Caco-2 (cell line): Measurements from ENCODE around the gene NXPH4. TPM values are rescaled to one million over a fixed set of nuclear protein-coding genes. Genes with fewer than 3 reads are reported as not detected.
A peak's percentile ranks its signal among the peaks of the same experiment; 100 is the strongest.

ENCODE experiments used
- BruUV-seq: library from RNA; stranded (reverse); fragments of 400-500 nt; replicated peaks from 2 replicates; lab custom pipeline; 2021; lab: Mats Ljungman, UMichigan
- CTCF ChIA-PET: fragments of 300-600 bp; sonication (Branson Sonifier 250); formaldehyde crosslinking; loops from one replicate; lab custom pipeline; 2022; ENCODE audit warnings: antibody characterized with exemption; lab: Charles Lee
- POLR2A ChIA-PET: fragments of 300-600 bp; sonication (Branson Sonifier 250); formaldehyde crosslinking; loops from one replicate; lab custom pipeline; 2022; ENCODE audit warnings: antibody characterized with exemption; lab: Charles Lee
- DNase-seq, 2 experiments: peaks; one replicate each; pipeline versions ENCODE4 v3.0.0 to v3.0.0-alpha.2; 2020 to 2022
- H3K27me3 ChIP-seq: replicated peaks from 2 replicates; pipeline ENCODE4 v1.6.0; 2011; ENCODE audit warnings: low read length; ENCODE audit not compliant: control insufficient read depth, insufficient read depth
- H3K36me3 ChIP-seq: 2 replicates; pipeline ENCODE4 v1.5.1; 2011; ENCODE audit warnings: low read length; ENCODE audit not compliant: control insufficient read depth, insufficient read depth
- H3K4me1 ChIP-seq: fragments of 250-450 bp; sonication (Bioruptor Pico); 2 replicates; pipeline ENCODE4 v1.5.1; 2020; ENCODE audit warnings: mild to moderate bottlenecking
- H3K4me3 ChIP-seq: 2 replicates; pipeline ENCODE4 v1.5.1; 2011; ENCODE audit warnings: low read depth, mild to moderate bottlenecking, control low read depth, low read length
- H3K9me3 ChIP-seq: fragments of 250-450 bp; sonication (Bioruptor Pico); 2 replicates; pipeline ENCODE4 v1.5.1; 2020; ENCODE audit warnings: mild to moderate bottlenecking, moderate library complexity
- H3K27ac Mint-ChIP-seq: one replicate; pipeline ENCODE4 v1.8.0; 2022; ENCODE audit warnings: mixed read lengths; ENCODE audit not compliant: unreplicated experiment
- H3K27me3 Mint-ChIP-seq: one replicate; pipeline ENCODE4 v1.8.0; 2022; ENCODE audit warnings: mixed read lengths; ENCODE audit not compliant: insufficient read depth, unreplicated experiment
- H3K36me3 Mint-ChIP-seq: one replicate; pipeline ENCODE4 v1.8.0; 2022; ENCODE audit warnings: mild to moderate bottlenecking, mixed read lengths; ENCODE audit not compliant: insufficient read depth, unreplicated experiment
- H3K4me1 Mint-ChIP-seq: one replicate; pipeline ENCODE4 v1.8.0; 2022; ENCODE audit warnings: low read depth, mixed read lengths; ENCODE audit not compliant: unreplicated experiment
- H3K4me3 Mint-ChIP-seq: one replicate; pipeline ENCODE4 v1.8.0; 2022; ENCODE audit warnings: mild to moderate bottlenecking, moderate library complexity, mixed read lengths; ENCODE audit not compliant: unreplicated experiment
- H3K9me3 Mint-ChIP-seq: one replicate; pipeline ENCODE4 v1.8.0; 2022; ENCODE audit warnings: mixed read lengths; ENCODE audit not compliant: unreplicated experiment
- CTCF ChIP-seq, 2 experiments: fragments of 200-600 bp in 1 of 2; IDR thresholded peaks; 1 replicate in 1 of 2; 2 replicates in 1 of 2; pipeline versions ENCODE4 v1.5.1 to v1.8.0; 2011 to 2022; ENCODE audit warnings: antibody characterized with exemption in 1 of 2, control low read depth in 1 of 2, inconsistent platforms in 1 of 2, low read depth in 1 of 2, low read length in 1 of 2, mild to moderate bottlenecking in 1 of 2, moderate library complexity in 1 of 2; ENCODE audit not compliant: insufficient read depth in 1 of 2, severe bottlenecking in 1 of 2, unreplicated experiment in 1 of 2
- intact Hi-C: fragments of 100-400 bp; cut with micrococcal nuclease; formaldehyde crosslinking; loops from one replicate; pipeline ENCODE4 v1.10.0; 2022; ENCODE audit not compliant: unreplicated experiment
- total RNA-seq: library from RNA; stranded (reverse); gene quantifications from 2 replicates; pipeline ENCODE4 v1.2.3, GENCODE V29; 2022

NXPH4 gene
- total RNA-seq, 1 experiment from 2014 or later = 10.0 TPM

- ChIA-PET CTCF (interaction anchor here (0.5 to 1.2 kb wide), 5 partner anchors 12 to 581 kb away, joined by 3 to 7 read pairs (median 3); partner anchors contain the start of gene INHBE), POLR2A (interaction anchor here (0.6 to 1.3 kb wide), 2 partner anchors 9 to 22 kb away, joined by 3 to 4 read pairs; partner anchors contain the start of gene SHMT2)
- no peak for DNase-seq
- TF ChIP-seq CTCF (IDR thresholded peaks at IDR 0.05; ENCODE audit: insufficient read depth in 1 of 2, low read depth in 1 of 2, low read length in 1 of 2, severe bottlenecking in 1 of 2, unreplicated experiment in 1 of 2) = no peak
- H3K27me3 Mint-ChIP-seq = peaks cover 2% of the 10 kb centered on the region
- Histone ChIP-seq H3K9me3 (no peaks in the 10 kb centered on the region), H3K4me1 (no peaks in the 10 kb centered on the region), H3K4me3 (no peak within 1 kb of the TSS), H3K27me3 (no peaks in the 10 kb centered on the region), H3K36me3 (no peaks in the 10 kb centered on the region)
- H3K27ac Mint-ChIP-seq = no peak within 1 kb of the TSS
- H3K4me3 Mint-ChIP-seq = no peak within 1 kb of the TSS
- intact Hi-C loops = no loop called here
- BruUV-seq = no TSS peak
- no peaks in the 10 kb centered on the region for H3K4me1 Mint-ChIP-seq
- peaks cover 5% of the 10 kb centered on the region for H3K36me3 Mint-ChIP-seq
- no peaks in the 10 kb centered on the region for H3K9me3 Mint-ChIP-seq
These were observed 34.4 kb downstream of the NXPH4 start, which contains the start of gene STAC3 for GRCh38 chr12:57250956-57251355. Gene STAC3, minus strand, starts transcription at chr12:57251187. Its CDS starts 1,551 bp downstream, at chr12:57249636.

GRCh38 chr12:57254506-57255280 is 38.1 kb downstream of the NXPH4 start:
- H3K9me3 Mint-ChIP-seq = no peaks in the 10 kb centered on the region
- intact Hi-C loops = no loop called here
- POLR2A ChIA-PET = no interaction called here
- H3K27ac Mint-ChIP-seq = no peak overlapping the region
- no peaks in the 10 kb centered on the region for H3K9me3 ChIP-seq
- BruUV-seq = TSS peak; percentile 66
- no peak for DNase-seq
- no peaks in the 10 kb centered on the region for H3K27me3 Mint-ChIP-seq
- no peak overlapping the region for H3K4me3 ChIP-seq
- H3K4me3 Mint-ChIP-seq = no peak overlapping the region
- no peak for TF ChIP-seq CTCF (IDR thresholded peaks at IDR 0.05; ENCODE audit: insufficient read depth in 1 of 2, low read depth in 1 of 2, low read length in 1 of 2, severe bottlenecking in 1 of 2, unreplicated experiment in 1 of 2)
- peaks cover 9% of the 10 kb centered on the region for H3K36me3 Mint-ChIP-seq
- CTCF ChIA-PET = interaction anchor here (0.6 kb wide), 1 partner anchor 192 kb away, joined by 4 read pairs; no protein-coding TSS in a partner anchor
- no peaks in the 10 kb centered on the region for H3K4me1 ChIP-seq
- no peaks in the 10 kb centered on the region for H3K27me3 ChIP-seq
- no peaks in the 10 kb centered on the region for H3K4me1 Mint-ChIP-seq
- H3K36me3 ChIP-seq = no peaks in the 10 kb centered on the region; the same call in 1 of the 2 replicates

DNA sequence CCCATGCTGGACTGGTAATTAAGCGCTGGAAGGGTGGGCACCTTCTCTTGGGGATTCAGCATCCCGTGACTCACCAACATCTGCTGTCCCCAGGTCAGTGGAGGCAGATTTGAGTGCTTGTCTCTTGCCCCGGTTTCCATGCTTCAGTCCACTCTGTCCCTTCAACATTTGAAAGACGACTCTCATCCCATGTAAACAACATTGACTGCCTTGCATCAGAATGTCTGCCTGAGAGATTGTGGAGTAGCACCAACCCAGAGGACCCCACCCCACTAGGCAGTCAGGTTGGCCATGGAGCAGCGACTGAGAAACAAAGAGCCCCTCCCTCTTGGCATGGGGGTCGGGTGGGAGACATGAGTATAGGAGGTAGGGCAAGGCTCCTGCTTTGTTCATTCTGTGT is 39.3 kb downstream of the NXPH4 start:
- Histone ChIP-seq H3K36me3 (no peaks in the 10 kb centered on the region; the same call in 1 of the 2 replicates), H3K9me3 (no peaks in the 10 kb centered on the region), H3K4me1 (no peaks in the 10 kb centered on the region), H3K4me3 (no peak overlapping the region), H3K27me3 (no peaks in the 10 kb centered on the region)
- Mint-ChIP-seq H3K27ac (no peak overlapping the region), H3K4me3 (no peak overlapping the region), H3K4me1 (no peaks in the 10 kb centered on the region), H3K27me3 (no peaks in the 10 kb centered on the region), H3K36me3 (peaks cover 9% of the 10 kb centered on the region), H3K9me3 (no peaks in the 10 kb centered on the region)
- POLR2A ChIA-PET = no interaction called here
- BruUV-seq = no TSS peak
- intact Hi-C loops = no loop called here
- TF ChIP-seq CTCF (IDR thresholded peaks at IDR 0.05; ENCODE audit: insufficient read depth in 1 of 2, low read depth in 1 of 2, low read length in 1 of 2, severe bottlenecking in 1 of 2, unreplicated experiment in 1 of 2) = no peak
- CTCF ChIA-PET = no interaction called here
- DNase-seq = no peak
